ENCODE measurements around the gene SAMD9L.

GRCh38 chr7:93140582-93141191, 7.5 kb downstream of the SAMD9L start:
- TF ChIP-seq RFX5 (IDR thresholded peaks at IDR 0.05; ENCODE audit: low read length) (no peak), NFIC (IDR thresholded peaks at IDR 0.05; ENCODE audit: borderline replicate concordance) (no peak), POLR2AphosphoS5 (IDR thresholded peaks at IDR 0.05; ENCODE audit: low read depth, low read length) (no peak), EP300 (IDR thresholded peaks at IDR 0.05; ENCODE audit: borderline replicate concordance in 1 of 2, low read depth in 1 of 2, low read length in 1 of 2) (no peak), EZH2phosphoT487 (IDR thresholded peaks at IDR 0.05; ENCODE audit: borderline replicate concordance, low read depth) (no peak), YY1 (IDR thresholded peaks at IDR 0.05; ENCODE audit: low read depth) (no peak), FOXM1 (IDR thresholded peaks at IDR 0.05; ENCODE audit: low read depth) (no peak)
- TF ChIP-seq, protein P1, sequence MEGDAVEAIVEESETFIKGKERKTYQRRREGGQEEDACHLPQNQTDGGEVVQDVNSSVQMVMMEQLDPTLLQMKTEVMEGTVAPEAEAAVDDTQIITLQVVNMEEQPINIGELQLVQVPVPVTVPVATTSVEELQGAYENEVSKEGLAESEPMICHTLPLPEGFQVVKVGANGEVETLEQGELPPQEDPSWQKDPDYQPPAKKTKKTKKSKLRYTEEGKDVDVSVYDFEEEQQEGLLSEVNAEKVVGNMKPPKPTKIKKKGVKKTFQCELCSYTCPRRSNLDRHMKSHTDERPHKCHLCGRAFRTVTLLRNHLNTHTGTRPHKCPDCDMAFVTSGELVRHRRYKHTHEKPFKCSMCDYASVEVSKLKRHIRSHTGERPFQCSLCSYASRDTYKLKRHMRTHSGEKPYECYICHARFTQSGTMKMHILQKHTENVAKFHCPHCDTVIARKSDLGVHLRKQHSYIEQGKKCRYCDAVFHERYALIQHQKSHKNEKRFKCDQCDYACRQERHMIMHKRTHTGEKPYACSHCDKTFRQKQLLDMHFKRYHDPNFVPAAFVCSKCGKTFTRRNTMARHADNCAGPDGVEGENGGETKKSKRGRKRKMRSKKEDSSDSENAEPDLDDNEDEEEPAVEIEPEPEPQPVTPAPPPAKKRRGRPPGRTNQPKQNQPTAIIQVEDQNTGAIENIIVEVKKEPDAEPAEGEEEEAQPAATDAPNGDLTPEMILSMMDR (IDR thresholded peaks at IDR 0.05), result no peak
- TF ChIP-seq, protein P2, sequence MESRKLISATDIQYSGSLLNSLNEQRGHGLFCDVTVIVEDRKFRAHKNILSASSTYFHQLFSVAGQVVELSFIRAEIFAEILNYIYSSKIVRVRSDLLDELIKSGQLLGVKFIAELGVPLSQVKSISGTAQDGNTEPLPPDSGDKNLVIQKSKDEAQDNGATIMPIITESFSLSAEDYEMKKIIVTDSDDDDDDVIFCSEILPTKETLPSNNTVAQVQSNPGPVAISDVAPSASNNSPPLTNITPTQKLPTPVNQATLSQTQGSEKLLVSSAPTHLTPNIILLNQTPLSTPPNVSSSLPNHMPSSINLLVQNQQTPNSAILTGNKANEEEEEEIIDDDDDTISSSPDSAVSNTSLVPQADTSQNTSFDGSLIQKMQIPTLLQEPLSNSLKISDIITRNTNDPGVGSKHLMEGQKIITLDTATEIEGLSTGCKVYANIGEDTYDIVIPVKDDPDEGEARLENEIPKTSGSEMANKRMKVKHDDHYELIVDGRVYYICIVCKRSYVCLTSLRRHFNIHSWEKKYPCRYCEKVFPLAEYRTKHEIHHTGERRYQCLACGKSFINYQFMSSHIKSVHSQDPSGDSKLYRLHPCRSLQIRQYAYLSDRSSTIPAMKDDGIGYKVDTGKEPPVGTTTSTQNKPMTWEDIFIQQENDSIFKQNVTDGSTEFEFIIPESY (IDR thresholded peaks at IDR 0.05; ENCODE audit: borderline replicate concordance, low read depth), result no peak

Measured in SK-N-SH (cell line).